GM12892 (cell line): ENCODE results near the gene COL18A1.

Source experiments
- DNase-seq: peaks from one replicate; pipeline ENCODE4 v3.0.0; 2011; ENCODE audit not compliant: insufficient read length
- FAIRE-seq: peaks from 2 replicates; lab custom pipeline; 2011; peaks lifted over from hg19 to GRCh38; lab: Jason Lieb, UNC
- POLR2A ChIP-seq: IDR thresholded peaks from 2 replicates; pipeline ENCODE4 v1.6.1; 2011; ENCODE audit warnings: low read depth, low read length, control low read depth
- POLR2AphosphoS5 ChIP-seq: IDR thresholded peaks from 2 replicates; pipeline ENCODE4 v1.6.1; 2011; ENCODE audit warnings: low read depth, low read length, control low read depth
- TAF1 ChIP-seq: IDR thresholded peaks from 2 replicates; pipeline ENCODE4 v1.6.1; 2011; ENCODE audit warnings: low read depth, mild to moderate bottlenecking, control low read depth, low read length, borderline replicate concordance

COL18A1 gene

DNA sequence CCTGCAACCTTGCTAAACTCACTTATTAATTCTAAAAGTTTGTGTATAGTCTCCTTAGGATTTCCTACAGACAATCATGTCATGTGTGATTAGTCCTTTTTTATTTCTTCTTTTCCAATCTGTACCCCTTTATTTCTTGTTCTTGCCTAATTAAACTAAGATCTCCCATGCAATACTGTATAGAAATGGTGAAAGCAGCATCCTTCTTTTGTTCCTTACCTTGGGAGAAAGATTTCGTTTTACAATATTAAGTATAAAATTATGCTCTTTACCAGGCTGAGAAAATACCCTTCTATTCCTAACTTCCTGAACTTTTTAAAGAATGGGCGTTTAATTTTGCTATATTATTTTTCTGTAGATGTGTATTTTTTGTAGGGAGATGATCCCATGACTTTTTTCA is 7.6 kb upstream of the COL18A1 start:
- no peak for DNase-seq
- no peak for FAIRE-seq
- TF ChIP-seq TAF1: no peak
- TF ChIP-seq POLR2A: no peak
- no peak for TF ChIP-seq POLR2AphosphoS5

DNA sequence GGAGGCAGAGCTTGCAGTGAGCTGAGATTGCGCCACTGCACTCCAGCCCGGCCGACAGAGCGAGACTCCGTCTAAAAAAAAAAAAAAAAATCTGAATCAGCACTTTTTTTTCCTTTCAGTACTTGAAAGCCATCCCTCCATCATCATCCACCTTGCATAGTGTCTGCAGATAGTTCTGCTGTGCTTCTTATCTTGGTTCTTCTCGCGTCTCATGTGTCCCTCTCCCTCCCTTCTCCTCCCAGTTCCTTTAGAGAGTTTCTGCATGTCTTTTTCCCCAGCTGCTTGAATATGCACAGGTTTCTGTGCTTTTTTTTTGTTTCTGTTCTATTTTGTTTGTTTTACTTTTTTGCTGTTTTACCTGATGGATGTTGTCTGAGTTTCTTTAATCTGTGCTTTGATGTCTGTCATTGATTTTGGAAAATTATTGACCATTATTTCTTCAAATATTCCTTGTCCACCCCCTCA is 3.9 kb upstream of the COL18A1 start:
- DNase-seq (no peak), FAIRE-seq (no peak)
- TF ChIP-seq POLR2AphosphoS5 (no peak), POLR2A (no peak), TAF1 (no peak)

DNA sequence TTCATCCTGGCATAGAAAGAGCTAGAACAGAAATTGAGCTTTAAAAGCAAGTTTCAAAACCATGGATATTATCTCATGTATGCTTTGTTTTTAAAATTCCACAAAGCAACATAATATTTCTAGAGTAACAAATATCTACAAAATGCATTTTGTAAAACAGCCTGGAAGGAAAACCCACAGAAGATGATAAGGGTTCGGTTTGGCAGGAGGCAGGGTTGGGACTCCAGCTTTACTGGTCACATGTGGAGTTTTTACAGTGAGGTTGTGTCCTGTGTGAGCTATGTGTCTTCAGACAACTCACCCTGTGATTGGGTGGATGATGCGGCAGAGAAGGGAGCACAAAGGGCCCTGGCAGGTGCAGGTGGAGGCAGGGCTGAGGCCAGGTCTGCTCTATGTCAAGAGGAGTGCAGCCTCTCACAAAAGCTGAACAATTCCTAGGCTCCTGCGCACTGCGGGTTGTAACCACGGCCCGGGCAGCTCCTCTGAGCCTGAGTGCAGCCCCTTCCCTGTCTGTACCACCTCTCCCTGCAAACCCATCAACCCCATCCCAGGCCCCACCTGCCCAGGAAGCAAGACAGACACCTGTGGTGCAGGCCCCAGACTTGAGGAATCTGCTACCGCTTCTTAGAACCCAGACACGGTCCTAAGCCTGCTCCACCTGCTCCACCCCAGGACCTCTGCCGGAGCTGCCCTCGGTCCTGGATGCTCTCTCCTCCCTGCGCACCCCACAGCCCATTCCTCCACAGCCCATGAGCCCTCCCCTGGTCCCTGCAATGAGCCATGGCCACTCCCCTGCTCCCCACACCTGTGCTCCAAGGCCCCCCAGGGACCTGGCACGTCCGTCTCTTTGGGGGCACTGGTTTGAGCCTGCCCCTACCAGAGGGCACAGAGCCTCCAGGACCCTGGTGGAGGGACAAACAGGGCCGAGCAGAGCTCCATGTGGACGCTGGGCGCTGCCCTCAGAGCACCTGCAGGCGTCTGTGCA is 2.8 kb upstream of the COL18A1 start:
- DNase-seq: no peak
- TF ChIP-seq POLR2AphosphoS5: no peak
- no peak for TF ChIP-seq TAF1
- no peak for TF ChIP-seq POLR2A
- FAIRE-seq: no peak

DNA sequence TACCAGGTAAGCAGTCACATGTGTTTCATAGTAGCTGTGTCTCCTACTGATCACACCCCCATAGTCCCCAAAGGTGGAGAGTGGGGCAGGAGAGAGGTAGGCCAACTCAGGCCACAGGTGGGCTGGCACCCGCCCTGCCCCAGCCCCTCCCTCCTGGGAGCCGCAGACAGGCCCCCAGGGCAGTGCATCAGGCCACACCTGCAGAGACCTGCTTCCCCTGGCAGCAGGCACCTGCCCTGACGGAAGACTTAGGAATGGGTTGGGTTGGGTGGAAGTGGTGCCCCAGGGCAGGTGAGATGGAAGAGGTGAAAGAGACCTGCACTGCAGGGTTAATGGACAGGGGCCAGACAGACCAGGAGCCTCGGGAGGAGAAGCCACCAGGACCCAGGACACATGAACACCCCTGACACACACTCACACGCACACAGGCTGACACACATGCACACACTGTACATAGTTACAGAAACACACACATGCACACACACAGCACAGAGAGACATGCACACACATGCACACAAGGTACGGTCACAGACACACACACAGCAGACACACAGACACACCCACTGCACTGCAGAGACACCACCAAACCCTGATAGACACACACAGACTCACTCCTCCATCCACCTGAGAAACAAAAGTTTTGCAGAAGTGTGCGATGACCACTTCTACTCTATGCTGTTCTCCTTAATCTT is 1.7 kb upstream of the COL18A1 start:
- TF ChIP-seq POLR2A: no peak
- no peak for TF ChIP-seq POLR2AphosphoS5
- TF ChIP-seq TAF1: no peak
- FAIRE-seq (no peak), DNase-seq (no peak)

DNA sequence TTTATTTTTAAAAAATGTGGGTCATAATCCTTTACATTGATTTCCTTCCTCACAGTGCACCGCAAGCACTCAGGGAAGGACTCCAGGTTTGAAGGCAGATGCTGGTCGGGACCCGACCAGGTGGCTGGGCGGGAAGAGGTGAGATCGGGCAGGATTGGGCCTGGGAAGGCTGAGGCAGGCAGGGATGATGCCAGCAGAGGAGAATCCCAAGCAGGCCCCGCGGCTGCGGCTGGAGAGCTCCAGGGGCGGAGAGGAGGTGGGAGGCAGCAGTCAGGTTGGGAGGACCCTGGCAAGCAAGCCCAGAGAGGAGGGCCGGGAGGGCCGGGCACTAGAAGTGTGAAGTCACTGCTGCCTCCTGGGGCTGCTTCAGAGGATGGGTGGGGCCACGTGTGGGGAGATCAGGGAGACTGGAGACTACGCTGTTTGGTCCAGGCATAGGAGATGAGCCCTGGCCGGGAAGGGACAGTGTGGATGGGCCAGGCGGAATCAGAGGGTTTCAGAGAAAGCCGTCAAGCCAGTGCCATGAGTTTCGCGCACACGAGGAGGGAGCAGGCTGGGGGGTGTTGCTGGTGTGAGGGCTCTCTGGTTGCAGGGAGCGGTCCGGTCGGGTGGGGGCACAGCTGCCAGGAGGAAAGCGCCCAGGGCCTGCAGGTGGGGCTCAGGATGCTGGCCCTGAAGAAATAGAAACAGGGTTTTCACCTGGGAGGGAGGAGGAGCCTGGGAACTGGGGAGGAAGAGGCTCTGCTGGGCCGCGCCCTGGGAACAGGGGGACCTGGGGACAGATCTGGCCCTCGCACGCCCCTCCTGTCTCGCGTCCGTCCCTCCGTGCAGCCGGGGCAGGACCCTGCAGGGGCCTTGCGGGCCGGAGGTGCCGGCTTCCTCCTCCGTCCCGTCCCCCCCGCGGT is 888 bp upstream of the COL18A1 start:
- TF ChIP-seq POLR2AphosphoS5: no peak
- no peak for TF ChIP-seq TAF1
- no peak for TF ChIP-seq POLR2A
- no peak for FAIRE-seq
- no peak for DNase-seq

DNA sequence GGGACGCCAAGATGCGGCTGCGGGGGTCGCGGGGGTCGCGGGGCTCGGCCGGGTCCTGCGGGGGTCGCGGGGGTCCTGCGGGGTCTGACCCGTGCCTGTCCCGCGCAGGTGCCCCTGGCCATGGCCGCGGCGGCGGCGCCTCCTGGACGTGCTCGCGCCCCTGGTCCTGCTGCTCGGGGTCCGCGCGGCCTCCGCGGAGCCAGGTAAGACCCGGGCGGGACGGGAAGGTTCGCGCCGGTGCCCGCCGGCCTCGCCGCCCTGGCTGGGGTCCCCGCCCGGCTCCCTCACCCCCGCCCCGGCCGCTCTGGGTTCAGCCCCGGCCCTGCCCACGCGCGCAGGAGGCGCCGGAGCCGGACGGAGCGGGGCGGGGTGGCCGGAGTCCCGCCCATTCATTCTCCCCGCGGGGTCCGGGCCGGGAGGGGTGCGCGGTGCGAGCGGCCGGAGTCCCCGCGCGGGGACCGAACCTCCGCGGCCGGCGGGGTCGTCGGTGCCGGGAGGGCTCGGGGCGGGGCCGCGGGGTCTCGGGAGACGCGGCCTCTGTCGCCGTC is 380 bp downstream of the COL18A1 start:
- FAIRE-seq (no peak), DNase-seq (no peak)
- TF ChIP-seq POLR2AphosphoS5 (no peak), TAF1 (no peak), POLR2A (no peak)

DNA sequence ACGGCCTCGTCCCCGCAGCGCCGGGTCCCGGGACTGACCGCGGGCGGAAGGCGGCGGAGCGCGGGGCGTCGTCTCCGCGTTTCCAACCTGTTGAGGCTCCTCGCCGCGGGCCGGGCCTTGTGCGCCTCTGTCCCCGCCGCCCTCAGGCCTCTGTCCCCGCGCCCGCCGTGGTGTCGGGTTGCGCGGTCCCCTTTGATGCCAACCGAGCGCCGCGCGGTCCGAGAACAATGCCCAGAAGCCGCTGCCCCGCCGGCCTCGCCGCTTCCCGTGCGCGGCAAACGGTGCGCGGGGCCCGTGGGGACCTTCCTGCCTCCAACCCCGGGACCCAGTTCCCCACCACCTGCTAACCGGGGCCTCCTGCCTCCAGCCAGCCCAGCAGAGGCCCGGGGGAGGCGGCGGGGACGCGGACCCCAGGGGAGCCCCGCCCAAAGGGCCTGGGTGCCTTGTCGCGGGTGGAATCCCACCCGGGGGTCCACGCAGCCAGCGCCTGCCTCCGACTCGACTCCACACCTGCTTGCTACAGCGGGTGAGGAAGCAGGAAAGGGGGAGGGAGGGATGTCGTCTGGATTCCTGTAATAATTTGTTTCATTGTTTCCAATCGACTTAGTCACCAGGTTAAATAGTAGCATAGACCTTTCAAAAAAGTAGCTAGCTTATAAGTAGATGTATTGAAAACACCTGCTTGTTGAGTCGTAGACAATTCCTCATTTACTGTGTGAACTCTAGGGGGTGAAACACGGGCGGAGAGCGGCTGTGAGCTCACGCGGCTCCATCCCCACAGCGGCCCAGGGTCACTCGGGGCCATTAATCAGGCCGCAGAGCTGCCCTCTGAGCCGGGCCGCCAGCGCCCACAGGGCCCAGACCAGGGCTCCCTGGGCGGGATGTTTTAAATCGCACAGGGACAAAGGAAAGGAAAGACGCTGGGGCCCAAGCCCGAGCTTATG is 1.1 kb downstream of the COL18A1 start:
- FAIRE-seq (no peak), DNase-seq (no peak)
- TF ChIP-seq POLR2A: no peak
- no peak for TF ChIP-seq TAF1
- TF ChIP-seq POLR2AphosphoS5: no peak

DNA sequence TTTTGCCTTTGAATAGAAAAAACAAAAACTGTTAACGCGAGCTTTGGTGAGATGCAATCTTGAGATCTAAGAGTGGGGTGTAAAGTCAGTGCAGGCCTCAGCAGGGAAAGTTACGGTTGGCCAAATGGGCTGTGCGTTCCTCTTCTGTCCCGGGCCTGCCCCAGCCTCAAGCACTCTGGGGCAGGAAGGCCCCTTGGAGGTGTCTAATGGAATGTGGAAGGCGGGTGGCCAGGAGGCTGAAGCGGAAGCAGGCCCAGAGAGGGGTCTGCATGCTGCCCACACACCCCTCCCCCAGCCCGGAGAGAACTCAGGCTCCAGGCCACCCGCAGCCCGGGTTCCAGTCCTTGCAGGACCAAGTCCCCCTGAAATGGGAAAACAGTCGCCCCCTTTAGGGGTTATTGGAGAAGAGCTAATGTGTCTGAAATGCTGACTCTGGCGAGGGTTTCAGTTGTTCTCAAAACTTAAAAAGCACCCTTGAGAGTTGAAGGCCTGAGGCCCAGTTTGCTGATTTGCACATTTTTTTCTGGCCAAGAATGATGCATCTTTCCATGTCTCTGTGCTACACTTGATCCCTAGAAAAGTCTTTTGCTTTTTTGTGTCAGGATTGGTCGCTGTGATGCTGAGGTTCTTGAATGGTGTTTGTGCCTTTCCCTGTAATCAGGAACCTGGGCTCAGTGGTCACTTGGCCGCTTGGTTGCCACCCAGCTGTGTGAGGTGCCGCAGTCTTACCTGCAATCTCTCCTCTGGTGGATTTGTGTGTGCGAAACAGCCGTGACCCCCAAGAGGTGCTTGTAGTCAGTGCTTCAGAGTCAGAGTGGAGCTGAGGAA is 2.0 kb downstream of the COL18A1 start:
- FAIRE-seq (no peak), DNase-seq (no peak)
- no peak for TF ChIP-seq POLR2A
- TF ChIP-seq POLR2AphosphoS5: no peak

DNA sequence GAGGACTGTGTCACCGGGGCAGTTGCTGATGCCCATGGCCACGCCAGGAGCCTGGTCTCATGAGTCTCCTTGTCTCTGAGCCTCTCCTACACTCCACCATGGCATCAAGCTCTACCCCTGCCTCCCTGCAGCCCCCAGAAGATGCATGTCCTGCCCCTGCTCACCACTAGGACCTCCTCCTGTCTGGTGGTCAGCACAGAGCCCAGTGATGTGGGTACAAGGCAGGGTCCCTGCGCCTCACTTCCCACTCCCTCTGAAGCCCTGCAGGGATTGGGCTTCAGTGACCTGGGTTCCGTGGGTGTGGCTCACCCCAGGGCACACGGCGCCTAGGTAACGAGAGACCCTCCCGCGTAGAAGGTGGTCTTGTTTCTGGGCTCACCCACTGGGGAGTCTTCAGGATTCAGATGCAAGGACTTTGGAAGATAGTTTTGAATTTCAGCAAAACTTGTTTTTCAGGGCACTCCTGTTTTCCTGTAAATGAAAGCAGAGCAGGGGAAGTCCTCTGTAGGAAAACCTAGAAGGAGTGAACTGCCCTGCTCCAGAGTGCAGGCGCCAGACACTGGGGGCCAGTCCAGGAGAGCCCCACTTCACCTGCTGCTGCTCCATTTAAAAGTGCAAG is 2.8 kb downstream of the COL18A1 start:
- FAIRE-seq (no peak), DNase-seq (no peak)
- no peak for TF ChIP-seq POLR2A
- TF ChIP-seq TAF1: no peak
- TF ChIP-seq POLR2AphosphoS5: no peak
